GM13977 (cell line): ENCODE data around the gene KIAA1671.

Source experiments
- DNase-seq: peaks from one replicate; pipeline ENCODE4 v3.0.0; 2012; ENCODE audit warnings: low spot score
- in situ Hi-C: fragments of 300-500 bp; cut with MboI; formaldehyde crosslinking; loops from one replicate; pipeline ENCODE4 v1.12.0; 2022; ENCODE audit warnings: low sequenced_read_pairs, low pct_unique_long_range_greater_than_20kb, mixed read lengths, inconsistent platforms; ENCODE audit not compliant: unreplicated experiment
- TF ChIP-seq, protein P1 (sequence below): IDR thresholded peaks from 2 replicates; pipeline ENCODE4 v1.5.1; 2012; ENCODE audit warnings: mild to moderate bottlenecking, control low read depth; ENCODE audit not compliant: insufficient read depth; ENCODE audit errors: extremely low read depth, missing control alignments

The KIAA1671 gene

DNA sequence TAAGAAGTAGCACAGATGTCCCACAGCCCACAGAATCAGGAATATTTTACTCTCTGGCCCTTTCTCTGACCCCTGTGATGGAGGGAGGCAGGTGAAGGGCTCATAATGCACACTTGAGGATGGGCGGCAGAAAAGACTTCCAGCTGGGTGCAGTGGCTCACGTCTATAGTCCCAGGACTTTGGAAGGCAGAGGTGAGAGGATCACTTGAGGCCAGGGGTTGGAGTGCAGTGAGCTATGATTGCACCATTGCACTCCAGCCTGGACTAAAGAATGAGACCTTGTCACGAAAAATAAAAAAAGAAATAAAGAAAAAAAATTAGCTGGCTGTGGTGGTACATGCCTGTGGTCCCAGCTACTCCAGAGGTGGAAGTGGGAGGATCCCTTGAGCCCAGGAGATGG is 233.6 kb downstream of the KIAA1671 start:
- in situ Hi-C loops: no loop called here

GRCh38 chr22:25187469-25187868 is 235.0 kb downstream of the KIAA1671 start:
- in situ Hi-C loops: no loop called here
- TF ChIP-seq, protein P1, sequence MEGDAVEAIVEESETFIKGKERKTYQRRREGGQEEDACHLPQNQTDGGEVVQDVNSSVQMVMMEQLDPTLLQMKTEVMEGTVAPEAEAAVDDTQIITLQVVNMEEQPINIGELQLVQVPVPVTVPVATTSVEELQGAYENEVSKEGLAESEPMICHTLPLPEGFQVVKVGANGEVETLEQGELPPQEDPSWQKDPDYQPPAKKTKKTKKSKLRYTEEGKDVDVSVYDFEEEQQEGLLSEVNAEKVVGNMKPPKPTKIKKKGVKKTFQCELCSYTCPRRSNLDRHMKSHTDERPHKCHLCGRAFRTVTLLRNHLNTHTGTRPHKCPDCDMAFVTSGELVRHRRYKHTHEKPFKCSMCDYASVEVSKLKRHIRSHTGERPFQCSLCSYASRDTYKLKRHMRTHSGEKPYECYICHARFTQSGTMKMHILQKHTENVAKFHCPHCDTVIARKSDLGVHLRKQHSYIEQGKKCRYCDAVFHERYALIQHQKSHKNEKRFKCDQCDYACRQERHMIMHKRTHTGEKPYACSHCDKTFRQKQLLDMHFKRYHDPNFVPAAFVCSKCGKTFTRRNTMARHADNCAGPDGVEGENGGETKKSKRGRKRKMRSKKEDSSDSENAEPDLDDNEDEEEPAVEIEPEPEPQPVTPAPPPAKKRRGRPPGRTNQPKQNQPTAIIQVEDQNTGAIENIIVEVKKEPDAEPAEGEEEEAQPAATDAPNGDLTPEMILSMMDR: no peak
- DNase-seq: no peak

More for the DNA sequence above, 233.6 kb downstream of the KIAA1671 start:
- TF ChIP-seq, protein P1: no peak
- no peak for DNase-seq

DNA sequence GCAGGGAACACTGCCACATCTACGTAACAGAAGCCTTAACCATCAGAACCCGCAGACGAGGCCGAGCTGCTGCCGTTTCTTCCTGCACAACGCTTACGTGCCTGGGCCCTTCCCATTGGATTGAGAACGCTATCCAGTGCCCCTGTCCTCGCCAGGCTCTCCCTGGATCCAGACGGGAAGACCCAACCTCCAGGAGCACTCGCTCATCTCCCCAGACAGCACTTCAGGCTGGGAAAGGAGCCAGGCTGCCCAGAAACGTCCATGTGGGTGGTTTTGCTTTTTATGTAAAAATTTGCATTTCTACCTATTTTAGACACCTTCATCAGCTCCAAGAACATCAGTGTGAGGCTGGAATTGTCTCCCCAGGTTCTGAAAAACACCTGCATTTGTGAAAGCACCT is 239.9 kb downstream of the KIAA1671 start:
- in situ Hi-C loops: no loop called here
- TF ChIP-seq, protein P1: no peak
- no peak for DNase-seq

- DNase-seq: no peak
- TF ChIP-seq, protein P1: no peak
- in situ Hi-C loops: no loop called here
These were observed 240.6 kb downstream of the KIAA1671 start for GRCh38 chr22:25193130-25193529.

- TF ChIP-seq, protein P1: no peak
- in situ Hi-C loops: no loop called here
- no peak for DNase-seq
These were observed 241.0 kb downstream of the KIAA1671 start for GRCh38 chr22:25193548-25193947.

GRCh38 chr22:25196326-25196725 is 243.8 kb downstream of the KIAA1671 start:
- TF ChIP-seq, protein P1: no peak
- in situ Hi-C loops: no loop called here
- no peak for DNase-seq

GRCh38 chr22:25197340-25197739 is 244.8 kb downstream of the KIAA1671 start:
- in situ Hi-C loops: no loop called here
- no peak for DNase-seq
- TF ChIP-seq, protein P1: no peak
